Body of pancreas (tissue), 4 donors: Measurements from ENCODE around the gene THOC5. TPM values are rescaled to one million over a fixed set of nuclear protein-coding genes. Genes with fewer than 3 reads are reported as not detected.
"Not testable (repeated sequence)": the region's sequence is repeated elsewhere in the genome, so short reads cannot be mapped to it uniquely, and the experiment has no call there.

ENCODE experiments used
- ATAC-seq: fragments of 150-250 bp; one replicate; pipeline ENCODE4 v1.9.1; 2016
- DNase-seq, 4 donors: peaks; one replicate each; pipeline ENCODE4 v3.0.0-alpha.2; 2019
- H3K27ac ChIP-seq, 4 donors: fragments of 200-600 bp; sonication (generic); 1 replicate in 3 of 4; 2 replicates in 1 of 4; pipeline versions ENCODE4 v1.5.1 to v1.6.1; 2016 to 2019; ENCODE audit warnings: mild to moderate bottlenecking in 1 of 4, mixed read lengths in 1 of 4, moderate library complexity in 1 of 4
- H3K27me3 ChIP-seq, 2 donors: fragments of 200-600 bp; sonication (generic); one replicate each; pipeline ENCODE4 v1.6.0; 2016; ENCODE audit warnings: mild to moderate bottlenecking in 1 of 2
- H3K36me3 ChIP-seq, 2 donors: fragments of 200-600 bp; sonication (generic); replicated peaks in 1 of 2; 2 replicates each; pipeline ENCODE4 v1.5.1; 2016; ENCODE audit warnings: low read depth in 2 of 2; ENCODE audit not compliant: insufficient read depth in 1 of 2
- H3K4me1 ChIP-seq: fragments of 200-600 bp; sonication (generic); one replicate; pipeline ENCODE4 v1.6.0; 2016
- H3K4me3 ChIP-seq, 2 donors: fragments of 200-600 bp; sonication (generic); 1 replicate in 1 of 2; 2 replicates in 1 of 2; pipeline ENCODE4 v1.5.1; 2016 to 2019
- H3K9me3 ChIP-seq, 3 donors: fragments of 200-600 bp; sonication (generic); 1 replicate in 2 of 3; 2 replicates in 1 of 3; pipeline ENCODE4 v1.5.1; 2016
- CTCF ChIP-seq, 7 experiments: fragments of 450-650 bp in 4 of 7; fragments of 200-600 bp in 3 of 7; sonication (generic) in 3 of 7; IDR thresholded peaks; one replicate each; pipeline ENCODE4 v1.5.1; 2016 to 2019; ENCODE audit warnings: antibody characterized with exemption in 7 of 7
- POLR2A ChIP-seq, 3 donors: fragments of 450-650 bp; IDR thresholded peaks; one replicate each; pipeline ENCODE4 v1.6.1; 2016; ENCODE audit warnings: antibody characterized with exemption in 3 of 3, mild to moderate bottlenecking in 2 of 3
- WGBS, 2 donors: methylation state at CpG; one replicate each; pipeline ENCODE4 v1.1.5; 2017; 5-methylcytosine and 5-hydroxymethylcytosine counted together
- intact Hi-C: fragments of 100-400 bp; cut with DNase I; formaldehyde crosslinking; loops from one replicate; pipeline ENCODE4 v1.15.1; 2023
- total RNA-seq, 2 donors: library from RNA; depleted of rRNA; stranded (reverse); fragments of >200 nt; gene quantifications; one replicate each; pipeline ENCODE4 v1.1.0, GENCODE V29; 2016

THOC5 gene
- total RNA-seq: 10 to 100 TPM; 20.0 to 29.0 TPM

DNA sequence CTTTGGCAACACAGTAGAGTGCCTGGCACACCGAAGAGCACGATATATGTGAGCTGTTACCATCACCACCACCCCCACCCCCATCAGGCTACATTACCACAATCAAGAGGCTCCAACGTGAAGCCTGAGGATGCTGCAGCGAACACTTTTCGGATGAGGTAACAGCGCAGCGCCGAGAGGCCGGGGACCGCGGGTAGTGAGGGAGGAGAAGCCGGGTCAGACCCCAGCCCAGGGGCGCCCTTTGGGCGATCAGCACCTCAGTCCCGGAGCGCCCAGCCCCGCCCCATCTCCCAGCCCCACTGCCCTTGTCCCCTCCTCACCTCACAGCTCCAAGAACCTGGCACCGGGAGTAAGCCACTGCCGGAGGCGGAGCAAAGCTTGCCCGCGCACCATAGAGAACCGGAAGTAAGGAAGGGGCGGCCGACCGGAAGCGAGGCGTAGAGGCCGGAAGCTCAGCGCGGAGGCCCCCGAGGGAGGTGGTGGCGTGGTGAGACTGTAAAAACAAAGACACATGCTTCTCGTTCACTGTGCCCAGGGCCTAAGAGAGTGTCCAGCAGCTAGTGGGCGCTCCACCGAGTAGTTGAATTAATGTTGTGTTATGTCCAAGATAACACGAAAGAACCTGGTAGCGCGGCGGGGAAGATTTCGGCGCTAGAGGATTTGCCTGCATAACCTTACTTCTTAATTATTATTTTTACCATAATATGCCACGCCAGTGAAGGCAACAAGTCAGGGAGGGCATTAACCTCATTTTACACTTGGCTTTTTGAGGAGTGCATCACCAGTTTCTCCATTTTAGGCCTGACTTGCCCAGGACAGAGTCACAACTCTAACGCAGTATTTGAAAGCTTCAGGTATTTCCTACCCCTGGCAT lies at the start of gene THOC5:
TSS of gene THOC5 (minus strand) at position 407 of the 874 bp plus-strand sequence. CDS start 4,610 bp downstream, outside the sequence.
- DNase-seq (peak; percentile 93 to 96 (median 94)), ATAC-seq (peak; percentile 99)
- H3K36me3 ChIP-seq: peaks cover 0 to 10% of the 10 kb centered on the region in 2 donors
- 1% methylated on average over 23 to 44 of the region's 44 CpGs for WGBS, 2 donors
- H3K27ac ChIP-seq: peak within 1 kb of the TSS; percentile 42 to 85 (median 58)
- no peaks in the 10 kb centered on the region for H3K27me3 ChIP-seq
- TF ChIP-seq POLR2A (IDR thresholded peaks at IDR 0.05) (peak in 2 of 3 donors; percentile 73 to 83), CTCF (IDR thresholded peaks at IDR 0.05) (peak; percentile 43 to 95 (median 85))
- H3K4me3 ChIP-seq: peak within 1 kb of the TSS; percentile 23 to 90
- intact Hi-C loops: no loop called here
- no peaks in the 10 kb centered on the region for H3K9me3 ChIP-seq
- H3K4me1 ChIP-seq: peaks cover 7% of the 10 kb centered on the region

DNA sequence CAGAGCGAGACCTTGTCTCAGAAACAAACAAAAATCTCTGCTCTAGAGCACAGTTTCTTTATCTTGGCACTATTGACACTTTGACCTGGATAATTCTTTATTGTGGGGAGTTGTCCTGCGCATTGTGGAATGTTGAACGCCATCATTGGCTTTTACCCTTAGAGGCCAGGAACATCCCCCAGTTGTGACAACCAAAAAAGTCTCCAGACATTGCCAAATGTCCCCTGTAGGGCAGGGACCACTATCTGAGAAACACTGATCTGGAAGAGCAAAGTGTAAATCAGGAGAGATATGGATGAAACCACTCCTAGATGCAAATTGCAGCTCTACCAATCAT lies 45.1 kb upstream of the THOC5 start:
- 76 to 84% methylated on average over 2 to 3 of the region's 3 CpGs for WGBS, 2 donors
- no peaks in the 10 kb centered on the region for H3K36me3 ChIP-seq
- TF ChIP-seq CTCF (IDR thresholded peaks at IDR 0.05) (no peak), POLR2A (IDR thresholded peaks at IDR 0.05) (no peak)
- H3K27me3 ChIP-seq: no peaks in the 10 kb centered on the region
- H3K4me3 ChIP-seq: no peak overlapping the region
- intact Hi-C loops: no loop called here
- ATAC-seq (no peak), DNase-seq (no peak)
- no peaks in the 10 kb centered on the region for H3K9me3 ChIP-seq
- no peaks in the 10 kb centered on the region for H3K4me1 ChIP-seq
- H3K27ac ChIP-seq: no peak overlapping the region

DNA sequence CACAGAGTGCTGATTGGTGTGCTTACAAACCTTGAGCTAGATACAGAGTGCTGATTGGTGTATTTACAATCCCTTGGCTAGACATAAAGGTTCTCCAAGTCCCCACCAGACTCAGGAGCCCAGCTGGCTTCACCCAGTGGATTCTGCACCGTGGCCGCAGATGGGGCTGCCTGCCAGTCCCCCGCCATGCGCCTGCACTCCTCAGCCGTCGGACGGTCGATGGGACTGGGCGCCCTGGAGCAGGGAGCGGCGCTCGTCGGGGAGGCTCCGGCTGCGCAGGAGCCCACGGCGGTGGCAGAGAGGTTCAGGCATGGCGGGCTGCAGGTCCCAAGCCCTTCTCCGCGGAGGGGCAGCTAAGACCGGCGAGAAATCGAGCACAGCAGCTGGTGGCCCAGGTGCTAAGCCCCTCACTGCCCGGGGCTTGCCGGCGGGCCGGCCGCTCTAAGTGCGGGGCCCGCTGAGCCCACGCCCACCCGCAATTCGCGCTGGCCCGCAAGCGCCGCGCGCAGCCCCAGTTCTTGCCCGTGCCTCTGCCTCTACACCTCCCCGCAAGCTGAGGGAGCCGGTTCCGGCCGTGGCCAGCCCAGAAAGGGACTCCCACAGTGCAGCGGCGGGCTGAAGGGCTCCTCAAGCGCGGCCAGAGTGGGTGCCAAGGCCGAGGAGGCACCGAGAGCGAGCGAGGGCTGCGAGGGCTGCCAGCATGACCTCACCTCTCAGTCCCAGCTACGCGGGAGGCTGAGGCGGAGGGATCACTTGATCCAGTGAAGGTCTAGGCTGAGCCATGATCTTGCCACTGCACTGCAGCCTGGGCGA lies 44.5 kb upstream of the THOC5 start:
- H3K9me3 ChIP-seq, H3K4me3 ChIP-seq, H3K36me3 ChIP-seq, DNase-seq, ATAC-seq, H3K27ac ChIP-seq, H3K4me1 ChIP-seq, H3K27me3 ChIP-seq, intact Hi-C loops: not testable (repeated sequence)
- WGBS, 2 donors: 76% methylated on average over 54 of the region's 57 CpGs; no CpG with 5 or more reads in 1 of the 2 donors

GRCh38 chr22:29596408-29596807 lies 42.9 kb upstream of the THOC5 start:
- Histone ChIP-seq H3K27me3 (no peaks in the 10 kb centered on the region), H3K36me3 (no peaks in the 10 kb centered on the region), H3K9me3 (no peaks in the 10 kb centered on the region), H3K4me1 (no peaks in the 10 kb centered on the region), H3K4me3 (no peak overlapping the region), H3K27ac (no peak overlapping the region)
- no peak for ATAC-seq
- no peak for TF ChIP-seq POLR2A (IDR thresholded peaks at IDR 0.05)
- TF ChIP-seq CTCF (IDR thresholded peaks at IDR 0.05): no peak
- DNase-seq: no peak
- WGBS, 2 donors: 87 to 89% methylated on average over 10 of the region's 10 CpGs
- intact Hi-C loops: no loop called here

DNA sequence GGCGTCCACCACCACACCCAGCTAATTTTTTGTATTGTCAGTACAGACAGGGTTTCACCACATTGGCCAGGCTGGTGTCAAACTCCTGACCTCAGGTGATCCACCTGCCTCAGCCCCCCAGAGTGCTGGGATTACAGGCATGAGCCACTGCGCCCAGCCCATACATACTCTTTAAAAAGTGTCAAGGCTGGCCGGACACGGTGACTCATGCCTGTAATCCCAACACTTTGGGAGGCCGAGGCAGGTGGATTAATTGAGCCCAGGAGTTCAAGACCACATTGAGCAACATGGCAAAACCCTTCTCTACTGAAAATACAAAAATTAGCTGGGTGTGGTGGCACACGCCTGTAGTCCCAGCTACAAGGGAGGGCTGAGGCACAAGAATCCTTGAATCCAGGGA lies 40.9 kb upstream of the THOC5 start:
- DNase-seq, ATAC-seq, H3K4me3 ChIP-seq, intact Hi-C loops, H3K36me3 ChIP-seq, H3K4me1 ChIP-seq, H3K9me3 ChIP-seq, H3K27ac ChIP-seq, H3K27me3 ChIP-seq: not testable (repeated sequence)
- WGBS, 2 donors: 86 to 88% methylated on average over 6 of the region's 6 CpGs
